HepG2 (cell line): ENCODE results near the gene FBLL1. TPM values are rescaled to one million over a fixed set of nuclear protein-coding genes. Genes with fewer than 3 reads are reported as not detected.

Experiments used
- ATAC-seq: fragments of 200-7000 bp; cut with Tn5 transposase; 3 replicates; pipeline ENCODE4 v1.9.1; 2020; ENCODE audit warnings: mild to moderate bottlenecking, moderate library complexity
- BruUV-seq: library from RNA; stranded (reverse); fragments of 400-500 nt; replicated peaks from 2 replicates; lab custom pipeline; 2021; lab: Mats Ljungman, UMichigan
- CTCF ChIA-PET: fragments of 300-600 bp; formaldehyde crosslinking; extraction: SDS; loops from one replicate; lab custom pipeline; 2021; ENCODE audit warnings: low total read pairs, inconsistent platforms, low intra/inter-chr PET ratio; lab: Yijun Ruan, JAX
- POLR2A ChIA-PET: fragments of 350-600 bp; sonication (Branson Sonifier 250); formaldehyde crosslinking; loops from one replicate; lab custom pipeline; 2020; ENCODE audit warnings: antibody characterized with exemption, inconsistent platforms; lab: Yijun Ruan, JAX
- DNase-seq: peaks from one replicate; pipeline ENCODE4 v3.0.0-alpha.2; 2015; ENCODE audit warnings: low spot score
- FAIRE-seq: peaks from 3 replicates; lab custom pipeline; 2011; peaks lifted over from hg19 to GRCh38; lab: Jason Lieb, UNC
- H2AFZ ChIP-seq: one replicate; pipeline ENCODE4 v1.6.1; 2011; ENCODE audit warnings: low read length, inconsistent platforms
- H3K27ac ChIP-seq: fragments of 300-600 bp; 3 replicates; pipeline ENCODE4 v1.8.0; 2011; ENCODE audit warnings: mixed run types, mild to moderate bottlenecking, mixed read lengths, low read length, inconsistent platforms; ENCODE audit not compliant: insufficient read depth; ENCODE audit errors: extremely low read length
- H3K27me3 ChIP-seq, 2 experiments: fragments of 200-600 bp in 1 of 2; 2 replicates in 1 of 2; 3 replicates in 1 of 2; pipeline versions ENCODE4 v1.6.0 to v1.8.0; 2011; ENCODE audit warnings: low read length in 2 of 2, mild to moderate bottlenecking in 2 of 2, moderate library complexity in 2 of 2, inconsistent platforms in 1 of 2; ENCODE audit not compliant: insufficient read depth in 2 of 2, control insufficient read depth in 1 of 2
- H3K36me3 ChIP-seq, 2 experiments: fragments of 200-600 bp in 1 of 2; replicated peaks in 1 of 2; 2 replicates in 1 of 2; 3 replicates in 1 of 2; pipeline versions ENCODE4 v1.5.1 to v1.8.0; 2011; ENCODE audit warnings: low read length in 2 of 2, inconsistent platforms in 1 of 2; ENCODE audit not compliant: insufficient read depth in 2 of 2, control insufficient read depth in 1 of 2
- H3K4me1 ChIP-seq: 2 replicates; pipeline ENCODE4 v1.5.1; 2012; ENCODE audit warnings: low read length, inconsistent platforms; ENCODE audit not compliant: insufficient read depth
- H3K4me2 ChIP-seq: 2 replicates; pipeline ENCODE4 v1.6.0; 2011; ENCODE audit warnings: low read depth, low read length, inconsistent platforms
- H3K4me3 ChIP-seq, 3 experiments: fragments of 200-600 bp in 1 of 3; sonication (generic), shearing (Covaris generic) in 1 of 3; replicated peaks in 1 of 3; 2 replicates each; pipeline ENCODE4 v1.5.1; 2011 to 2016; ENCODE audit warnings: low read length in 3 of 3, inconsistent platforms in 2 of 3, low read depth in 2 of 3, mild to moderate bottlenecking in 2 of 3, control low read depth in 1 of 3, mixed read lengths in 1 of 3; ENCODE audit not compliant: insufficient read depth in 1 of 3
- H3K79me2 ChIP-seq: one replicate; pipeline ENCODE4 v1.6.1; 2011; ENCODE audit warnings: low read length, inconsistent platforms; ENCODE audit not compliant: insufficient read depth
- H3K9ac ChIP-seq: 2 replicates; pipeline ENCODE4 v1.6.0; 2011; ENCODE audit warnings: mild to moderate bottlenecking, low read depth, low read length, inconsistent platforms; ENCODE audit not compliant: insufficient read depth
- H3K9me3 ChIP-seq: 2 replicates; pipeline ENCODE4 v1.5.1; 2012; ENCODE audit warnings: mild to moderate bottlenecking, low read length
- H4K20me1 ChIP-seq: 2 replicates; pipeline ENCODE4 v1.6.0; 2011; ENCODE audit warnings: inconsistent platforms, mild to moderate bottlenecking, low read length, moderate library complexity; ENCODE audit not compliant: insufficient read depth
- MIXL1 ChIP-seq: IDR thresholded peaks from 2 replicates; pipeline ENCODE4 v1.6.1; 2016
- NFYC ChIP-seq: IDR thresholded peaks from 2 replicates; pipeline ENCODE4 v1.6.1; 2016; ENCODE audit warnings: missing genetic modification reagents, missing compliant biosample characterization
- SOX6 ChIP-seq, 2 experiments: fragments of 450-650 bp in 1 of 2; sonication (generic) in 1 of 2; formaldehyde crosslinking in 1 of 2; IDR thresholded peaks; 2 replicates each; pipeline versions ENCODE4 v1.4.0 to v1.6.1; 2017 to 2020; ENCODE audit warnings: antibody characterized with exemption in 1 of 2, mild to moderate bottlenecking in 1 of 2, missing genetic modification reagents in 1 of 2
- ZBTB37 ChIP-seq: sonication (generic); formaldehyde crosslinking; IDR thresholded peaks from 2 replicates; pipeline ENCODE4 v1.4.0; 2020; ENCODE audit warnings: mild to moderate bottlenecking, missing genetic modification reagents
- ZNF274 ChIP-seq: sonication (generic); formaldehyde crosslinking; IDR thresholded peaks from 2 replicates; pipeline ENCODE4 v1.5.1; 2020; ENCODE audit warnings: mild to moderate bottlenecking, missing genetic modification reagents
- ZNF317 ChIP-seq: sonication (generic); formaldehyde crosslinking; IDR thresholded peaks from 2 replicates; pipeline ENCODE4 v1.5.0; 2020; ENCODE audit warnings: mild to moderate bottlenecking, missing genetic modification reagents
- ZNF331 ChIP-seq: sonication (generic); formaldehyde crosslinking; IDR thresholded peaks from 2 replicates; pipeline ENCODE4 v1.4.0; 2020; ENCODE audit warnings: missing genetic modification reagents
- ZNF644 ChIP-seq: IDR thresholded peaks from 2 replicates; pipeline ENCODE4 v1.6.1; 2016; ENCODE audit warnings: low read depth
- ZNF652 ChIP-seq: IDR thresholded peaks from 2 replicates; pipeline ENCODE4 v1.6.1; 2016; ENCODE audit warnings: low read depth, borderline replicate concordance
- ZNF670 ChIP-seq: sonication (generic); formaldehyde crosslinking; IDR thresholded peaks from 2 replicates; pipeline ENCODE4 v1.8.0; 2022; ENCODE audit warnings: mild to moderate bottlenecking, missing genetic modification reagents, borderline replicate concordance
- WGBS: methylation state at CpG from one replicate; pipeline ENCODE4 v1.1.6; 2017; ENCODE audit warnings: low lambda C conversion rate; 5-methylcytosine and 5-hydroxymethylcytosine counted together
- in situ Hi-C: cut with HindIII; loops from 2 replicates; pipeline ENCODE4 v1.10.0; 2017; ENCODE audit warnings: low pct_unique_long_range_greater_than_20kb; ENCODE audit not compliant: extremely low pct_ligation_motif_present
- intact Hi-C: fragments of 100-400 bp; cut with micrococcal nuclease; formaldehyde crosslinking; loops from one replicate; pipeline ENCODE4 v1.10.0; 2022; ENCODE audit not compliant: unreplicated experiment
- polyA plus RNA-seq, 8 experiments: library from polyadenylated mRNA; depleted of rRNA in 3 of 8; stranded (reverse) in 7 of 8; unstranded in 1 of 8; fragments of >200 nt; fragmentation: Illumina TruSeq in 4 of 8; extraction: Trizol in 4 of 8; gene quantifications; 2 replicates each; pipeline versions ENCODE4 v1.2.1 to v1.2.3, GENCODE V29; 2011 to 2016; ENCODE audit warnings: low read depth in 4 of 8, missing spikeins in 1 of 8, mixed read lengths in 1 of 8; ENCODE audit not compliant: insufficient read depth in 1 of 8
- total RNA-seq, 5 experiments: library from RNA; depleted of rRNA; stranded (reverse); fragments of >200 nt; fragmentation: Illumina TruSeq; extraction: Trizol; gene quantifications; 2 replicates each; pipeline ENCODE4 v1.2.3, GENCODE V29; 2016; ENCODE audit warnings: low read depth in 1 of 5
- TF ChIP-seq, protein P1 (sequence below): IDR thresholded peaks from 2 replicates; pipeline ENCODE4 v1.4.0; 2020; ENCODE audit warnings: mild to moderate bottlenecking, missing genetic modification reagents
- TF ChIP-seq, protein P2 (sequence below): IDR thresholded peaks from 2 replicates; pipeline ENCODE4 v1.6.1; 2016; ENCODE audit warnings: mild to moderate bottlenecking

The FBLL1 gene
- total and polyA plus RNA-seq, 2 of the 13 experiments (the other 11 are each of a cell fraction or from before 2014, with no cell fraction given): 0.17 to 0.18 TPM

DNA sequence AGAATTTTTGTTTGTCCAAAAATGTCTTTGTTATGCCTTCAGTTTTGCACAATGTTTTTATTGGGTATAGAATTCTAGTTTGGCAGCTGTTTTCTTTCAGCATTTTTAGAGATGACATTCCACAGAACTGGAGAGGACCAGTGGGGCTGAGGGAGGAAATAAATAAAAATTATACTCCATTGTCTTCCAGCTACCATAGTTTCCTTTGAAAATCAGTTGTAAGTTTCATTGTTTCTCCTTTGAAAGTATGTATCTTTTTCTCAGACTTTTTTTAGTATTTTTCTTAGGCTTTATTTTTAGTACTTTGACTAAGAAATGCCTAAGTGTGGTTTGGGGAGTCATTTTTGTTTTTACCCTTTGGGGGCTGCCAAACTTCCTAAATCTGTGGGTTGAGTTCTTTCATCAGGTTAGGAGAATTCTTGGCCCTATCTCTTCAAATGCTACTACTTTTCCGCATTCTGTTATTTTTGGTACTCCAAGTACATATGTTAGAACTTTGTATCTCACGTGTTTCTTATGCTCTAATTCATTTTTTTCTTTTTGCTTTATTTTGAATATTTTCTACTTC, 15.2 kb upstream of the FBLL1 start:
- H3K36me3 ChIP-seq: peaks cover 19 to 92% of the 10 kb centered on the region in 2 experiments
- no peak overlapping the region for H3K4me2 ChIP-seq
- H3K4me3 ChIP-seq: no peak overlapping the region
- WGBS: 98% methylated on average over 2 of the region's 2 CpGs
- FAIRE-seq (no peak), ATAC-seq (no peak), DNase-seq (no peak)
- TF ChIP-seq ZNF317 (peak; percentile 98), ZNF652 (CRISPR knock-in tag) (no peak)
- no peaks in the 10 kb centered on the region for H3K4me1 ChIP-seq
- no peaks in the 10 kb centered on the region for H3K27me3 ChIP-seq
- no peak overlapping the region for H3K27ac ChIP-seq
- H3K9me3 ChIP-seq: no peaks in the 10 kb centered on the region
- intact Hi-C loops (no loop called here), in situ Hi-C loops (no loop called here)
- no peak overlapping the region for H3K9ac ChIP-seq
- POLR2A ChIA-PET: no interaction called here
- H2AFZ ChIP-seq: no peak overlapping the region
- H3K79me2 ChIP-seq: no peaks in the 10 kb centered on the region
- H4K20me1 ChIP-seq: no peaks in the 10 kb centered on the region
- CTCF ChIA-PET: no interaction called here
- no TSS peak for BruUV-seq

- Histone ChIP-seq H3K4me3 (no peak overlapping the region), H2AFZ (no peak overlapping the region), H3K4me1 (peaks cover 26% of the 10 kb centered on the region), H3K9ac (no peak overlapping the region), H3K36me3 (no peaks in the 10 kb centered on the region), H3K4me2 (peak overlapping the region; percentile 25), H4K20me1 (no peaks in the 10 kb centered on the region), H3K79me2 (no peaks in the 10 kb centered on the region), H3K27ac (no peak overlapping the region), H3K9me3 (no peaks in the 10 kb centered on the region), H3K27me3 (peaks cover 0 to 11% of the 10 kb centered on the region in 2 experiments; a peak in 4 of 5 replicates)
- DNase-seq (peak; percentile 69), FAIRE-seq (peak; percentile 93), ATAC-seq (peak; percentile 91)
- intact Hi-C loops: no loop called here
- in situ Hi-C loops: no loop called here
- CTCF ChIA-PET: no interaction called here
- POLR2A ChIA-PET: no interaction called here
- BruUV-seq: no TSS peak
- WGBS: 0% methylated on average over 2 of the region's 2 CpGs
- no peak; the same call in 1 of the 2 replicates for TF ChIP-seq MIXL1 (CRISPR knock-in tag)
- TF ChIP-seq, protein P1, sequence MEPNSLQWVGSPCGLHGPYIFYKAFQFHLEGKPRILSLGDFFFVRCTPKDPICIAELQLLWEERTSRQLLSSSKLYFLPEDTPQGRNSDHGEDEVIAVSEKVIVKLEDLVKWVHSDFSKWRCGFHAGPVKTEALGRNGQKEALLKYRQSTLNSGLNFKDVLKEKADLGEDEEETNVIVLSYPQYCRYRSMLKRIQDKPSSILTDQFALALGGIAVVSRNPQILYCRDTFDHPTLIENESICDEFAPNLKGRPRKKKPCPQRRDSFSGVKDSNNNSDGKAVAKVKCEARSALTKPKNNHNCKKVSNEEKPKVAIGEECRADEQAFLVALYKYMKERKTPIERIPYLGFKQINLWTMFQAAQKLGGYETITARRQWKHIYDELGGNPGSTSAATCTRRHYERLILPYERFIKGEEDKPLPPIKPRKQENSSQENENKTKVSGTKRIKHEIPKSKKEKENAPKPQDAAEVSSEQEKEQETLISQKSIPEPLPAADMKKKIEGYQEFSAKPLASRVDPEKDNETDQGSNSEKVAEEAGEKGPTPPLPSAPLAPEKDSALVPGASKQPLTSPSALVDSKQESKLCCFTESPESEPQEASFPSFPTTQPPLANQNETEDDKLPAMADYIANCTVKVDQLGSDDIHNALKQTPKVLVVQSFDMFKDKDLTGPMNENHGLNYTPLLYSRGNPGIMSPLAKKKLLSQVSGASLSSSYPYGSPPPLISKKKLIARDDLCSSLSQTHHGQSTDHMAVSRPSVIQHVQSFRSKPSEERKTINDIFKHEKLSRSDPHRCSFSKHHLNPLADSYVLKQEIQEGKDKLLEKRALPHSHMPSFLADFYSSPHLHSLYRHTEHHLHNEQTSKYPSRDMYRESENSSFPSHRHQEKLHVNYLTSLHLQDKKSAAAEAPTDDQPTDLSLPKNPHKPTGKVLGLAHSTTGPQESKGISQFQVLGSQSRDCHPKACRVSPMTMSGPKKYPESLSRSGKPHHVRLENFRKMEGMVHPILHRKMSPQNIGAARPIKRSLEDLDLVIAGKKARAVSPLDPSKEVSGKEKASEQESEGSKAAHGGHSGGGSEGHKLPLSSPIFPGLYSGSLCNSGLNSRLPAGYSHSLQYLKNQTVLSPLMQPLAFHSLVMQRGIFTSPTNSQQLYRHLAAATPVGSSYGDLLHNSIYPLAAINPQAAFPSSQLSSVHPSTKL: peak; percentile 37; the same call in 1 of the 2 replicates
- TF ChIP-seq SOX6 (IDR thresholded peaks at IDR 0.05): no peak
- peak; percentile 42 for TF ChIP-seq SOX6 (CRISPR knock-in tag; IDR thresholded peaks at IDR 0.05)
- TF ChIP-seq, protein P2, sequence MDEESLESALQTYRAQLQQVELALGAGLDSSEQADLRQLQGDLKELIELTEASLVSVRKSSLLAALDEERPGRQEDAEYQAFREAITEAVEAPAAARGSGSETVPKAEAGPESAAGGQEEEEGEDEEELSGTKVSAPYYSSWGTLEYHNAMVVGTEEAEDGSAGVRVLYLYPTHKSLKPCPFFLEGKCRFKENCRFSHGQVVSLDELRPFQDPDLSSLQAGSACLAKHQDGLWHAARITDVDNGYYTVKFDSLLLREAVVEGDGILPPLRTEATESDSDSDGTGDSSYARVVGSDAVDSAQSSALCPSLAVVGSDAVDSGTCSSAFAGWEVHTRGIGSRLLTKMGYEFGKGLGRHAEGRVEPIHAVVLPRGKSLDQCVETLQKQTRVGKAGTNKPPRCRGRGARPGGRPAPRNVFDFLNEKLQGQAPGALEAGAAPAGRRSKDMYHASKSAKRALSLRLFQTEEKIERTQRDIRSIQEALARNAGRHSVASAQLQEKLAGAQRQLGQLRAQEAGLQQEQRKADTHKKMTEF: peak; percentile 32; the same call in 1 of the 2 replicates
- TF ChIP-seq ZNF274: no peak
- TF ChIP-seq ZNF644: peak; percentile 61; the same call in 1 of the 2 replicates
- peak; percentile 75 for TF ChIP-seq NFYC (CRISPR knock-in tag)
- peak; percentile 51; the same call in 1 of the 2 replicates for TF ChIP-seq ZNF331 (CRISPR knock-in tag)
- no peak for TF ChIP-seq ZNF670 (CRISPR knock-in tag)
- no peak for TF ChIP-seq ZBTB37 (CRISPR knock-in tag)
These were observed 3.2 kb upstream of the FBLL1 start for GRCh38 chr5:168525856-168526255.
